NB4 (cell line): ENCODE data around the gene PSMD5.

Source experiments
- POLR2A ChIP-seq: IDR thresholded peaks from 2 replicates; pipeline ENCODE4 v1.6.1; 2011; ENCODE audit warnings: mild to moderate bottlenecking; ENCODE audit not compliant: insufficient read length; ENCODE audit errors: extremely low read depth
- TF ChIP-seq, protein P1 (sequence below): IDR thresholded peaks from 2 replicates; pipeline ENCODE4 v1.6.1; 2011; ENCODE audit warnings: low read depth, low read length
- TF ChIP-seq, protein P2 (sequence below): IDR thresholded peaks from one replicate; pipeline ENCODE4 v1.5.1; 2012; ENCODE audit warnings: low read depth, low read length

DNA sequence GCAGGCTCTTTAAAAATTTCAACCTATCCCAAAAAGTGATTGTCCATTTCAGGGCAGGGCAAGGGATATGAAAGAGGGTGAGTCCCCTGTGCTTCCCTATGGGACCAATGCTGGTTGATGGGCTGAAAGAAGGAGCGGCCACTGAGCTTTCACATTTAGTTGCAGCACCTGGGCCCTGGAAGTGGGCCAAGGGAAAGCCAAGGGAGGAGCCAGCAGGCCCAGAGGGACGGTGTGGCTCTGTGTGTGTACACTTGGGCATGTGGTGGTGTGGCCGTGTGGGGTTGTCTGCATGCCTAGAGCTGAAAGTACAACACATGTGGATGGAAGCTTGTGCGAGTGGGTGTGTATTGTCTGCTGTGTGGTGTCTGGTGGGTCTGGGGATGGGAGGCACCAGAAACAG, 14.0 kb upstream of the PSMD5 start:
- TF ChIP-seq, protein P1, sequence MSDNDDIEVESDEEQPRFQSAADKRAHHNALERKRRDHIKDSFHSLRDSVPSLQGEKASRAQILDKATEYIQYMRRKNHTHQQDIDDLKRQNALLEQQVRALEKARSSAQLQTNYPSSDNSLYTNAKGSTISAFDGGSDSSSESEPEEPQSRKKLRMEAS: no peak
- TF ChIP-seq, protein P2, sequence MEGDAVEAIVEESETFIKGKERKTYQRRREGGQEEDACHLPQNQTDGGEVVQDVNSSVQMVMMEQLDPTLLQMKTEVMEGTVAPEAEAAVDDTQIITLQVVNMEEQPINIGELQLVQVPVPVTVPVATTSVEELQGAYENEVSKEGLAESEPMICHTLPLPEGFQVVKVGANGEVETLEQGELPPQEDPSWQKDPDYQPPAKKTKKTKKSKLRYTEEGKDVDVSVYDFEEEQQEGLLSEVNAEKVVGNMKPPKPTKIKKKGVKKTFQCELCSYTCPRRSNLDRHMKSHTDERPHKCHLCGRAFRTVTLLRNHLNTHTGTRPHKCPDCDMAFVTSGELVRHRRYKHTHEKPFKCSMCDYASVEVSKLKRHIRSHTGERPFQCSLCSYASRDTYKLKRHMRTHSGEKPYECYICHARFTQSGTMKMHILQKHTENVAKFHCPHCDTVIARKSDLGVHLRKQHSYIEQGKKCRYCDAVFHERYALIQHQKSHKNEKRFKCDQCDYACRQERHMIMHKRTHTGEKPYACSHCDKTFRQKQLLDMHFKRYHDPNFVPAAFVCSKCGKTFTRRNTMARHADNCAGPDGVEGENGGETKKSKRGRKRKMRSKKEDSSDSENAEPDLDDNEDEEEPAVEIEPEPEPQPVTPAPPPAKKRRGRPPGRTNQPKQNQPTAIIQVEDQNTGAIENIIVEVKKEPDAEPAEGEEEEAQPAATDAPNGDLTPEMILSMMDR: no peak
- no peak for TF ChIP-seq POLR2A
